RWPE1 (cell line): ENCODE measurements around the gene ACLY.

ENCODE experiments used
- CTCF ChIA-PET: fragments of 350-600 bp; sonication (Branson Sonifier 250); formaldehyde crosslinking; extraction: SDS; loops from one replicate; lab custom pipeline; 2021; lab: Yijun Ruan, JAX
- POLR2A ChIA-PET: fragments of 400-600 bp; formaldehyde crosslinking; extraction: SDS; loops from one replicate; lab custom pipeline; 2020; ENCODE audit warnings: antibody characterized with exemption; ENCODE audit not compliant: low non-redundant PET; lab: Yijun Ruan, JAX
- DNase-seq: peaks from one replicate; pipeline ENCODE4 v3.0.0; 2012; ENCODE audit warnings: low spot score
- H3K27ac ChIP-seq: fragments of 450-650 bp; 2 replicates; pipeline ENCODE4 v1.5.1; 2017
- CTCF ChIP-seq: fragments of 450-650 bp; conservative IDR thresholded peaks from 2 replicates; pipeline ENCODE4 v1.5.1; 2017; ENCODE audit warnings: low read depth, mild to moderate bottlenecking

The ACLY gene

GRCh38 chr17:41918314-41919164 lies at the start of gene ACLY:
Gene ACLY (minus strand): TSS chr17:41918951. CDS start chr17:41913873, 5,078 bp downstream.
- ChIA-PET CTCF (interaction anchor here (0.7 kb wide), 1 partner anchor 611 kb away, joined by 3 read pairs; no protein-coding TSS in a partner anchor), POLR2A (interaction anchor here (0.5 to 0.9 kb wide), 4 partner anchors 12 to 106 kb away, joined by 3 to 8 read pairs (median 4); partner anchors contain the start of genes FKBP10 and ODAD4)
- DNase-seq: peak; percentile 98
- no peak for TF ChIP-seq CTCF
- peak within 1 kb of the TSS; percentile 94 for H3K27ac ChIP-seq

GRCh38 chr17:41967921-41968578 lies 49.3 kb upstream of the ACLY start:
- no peak for DNase-seq
- ChIA-PET CTCF (interaction anchor here (0.6 kb wide), 1 partner anchor 16 kb away, joined by 3 read pairs; no protein-coding TSS in a partner anchor), POLR2A (interaction anchor here (0.5 to 2.4 kb wide), 2 partner anchors 50 to 173 kb away, joined by 4 to 11 read pairs; partner anchors contain the start of gene DNAJC7)
- TF ChIP-seq CTCF: no peak
- H3K27ac ChIP-seq: peak overlapping the region; percentile 89

GRCh38 chr17:41967141-41967920 lies 48.6 kb upstream of the ACLY start:
- peak overlapping the region; percentile 89 for H3K27ac ChIP-seq
- no peak for TF ChIP-seq CTCF
- POLR2A ChIA-PET: interaction anchor here (0.6 to 2.4 kb wide), 3 partner anchors 8 to 153 kb away, joined by 3 to 11 read pairs (median 8); partner anchors contain the start of gene DNAJC7
- CTCF ChIA-PET: no interaction called here
- DNase-seq: no peak

GRCh38 chr17:41966463-41967140 lies 47.9 kb upstream of the ACLY start, which contains the start of gene CNP:
Gene CNP (plus strand): TSS chr17:41966795. CDS start chr17:41966885, 90 bp downstream.
- POLR2A ChIA-PET: interaction anchor here (0.7 to 2.4 kb wide), 6 partner anchors 9 to 555 kb away, joined by 3 to 11 read pairs (median 4); partner anchors contain the start of gene DNAJC7
- CTCF ChIA-PET: interaction anchor here (0.5 to 0.9 kb wide), 3 partner anchors 11 to 270 kb away, joined by 3 to 6 read pairs (median 3); no protein-coding TSS in a partner anchor

More at GRCh38 chr17:41966463-41967140, 47.9 kb upstream of the ACLY start, which contains the start of gene CNP:
- peak; percentile 92 for DNase-seq
- peak within 1 kb of the TSS; percentile 89 for H3K27ac ChIP-seq
- no peak for TF ChIP-seq CTCF
